Endothelial cell of umbilical vein (primary cell): Measurements from ENCODE around the gene FAM50A.

Experiments
- CTCF ChIP-seq, 2 donors: IDR thresholded peaks; 1 replicate in 1 of 2; 2 replicates in 1 of 2; pipeline ENCODE4 v1.5.1; 2011; ENCODE audit warnings: low read length in 2 of 2, mild to moderate bottlenecking in 2 of 2, moderate library complexity in 2 of 2, control low read depth in 1 of 2, inconsistent platforms in 1 of 2, low read depth in 1 of 2; ENCODE audit not compliant: insufficient read depth in 1 of 2; ENCODE audit errors: extremely low read depth in 1 of 2
- EZH2 ChIP-seq: IDR thresholded peaks from 2 replicates; pipeline ENCODE4 v1.6.1; 2012; ENCODE audit warnings: borderline replicate concordance, low read depth, mild to moderate bottlenecking, moderate library complexity, low read length, inconsistent platforms; ENCODE audit not compliant: severe bottlenecking
- JUN ChIP-seq: IDR thresholded peaks from 2 replicates; pipeline ENCODE4 v1.6.1; 2011; ENCODE audit warnings: borderline replicate concordance, low read depth; ENCODE audit not compliant: insufficient read length, insufficient read depth
- POLR2A ChIP-seq: IDR thresholded peaks from 2 replicates; pipeline ENCODE4 v1.6.1; 2012; ENCODE audit warnings: low read depth, mild to moderate bottlenecking, control low read depth, low read length
- POLR2AphosphoS5 ChIP-seq: IDR thresholded peaks from 2 replicates; pipeline ENCODE4 v1.6.1; 2012; ENCODE audit warnings: low read depth, mild to moderate bottlenecking, control low read depth, low read length, moderate library complexity; ENCODE audit not compliant: insufficient read depth
- TF ChIP-seq, protein P1 (sequence below): IDR thresholded peaks from 2 replicates; pipeline ENCODE4 v1.6.1; 2011; ENCODE audit not compliant: insufficient read depth, insufficient read length

DNA sequence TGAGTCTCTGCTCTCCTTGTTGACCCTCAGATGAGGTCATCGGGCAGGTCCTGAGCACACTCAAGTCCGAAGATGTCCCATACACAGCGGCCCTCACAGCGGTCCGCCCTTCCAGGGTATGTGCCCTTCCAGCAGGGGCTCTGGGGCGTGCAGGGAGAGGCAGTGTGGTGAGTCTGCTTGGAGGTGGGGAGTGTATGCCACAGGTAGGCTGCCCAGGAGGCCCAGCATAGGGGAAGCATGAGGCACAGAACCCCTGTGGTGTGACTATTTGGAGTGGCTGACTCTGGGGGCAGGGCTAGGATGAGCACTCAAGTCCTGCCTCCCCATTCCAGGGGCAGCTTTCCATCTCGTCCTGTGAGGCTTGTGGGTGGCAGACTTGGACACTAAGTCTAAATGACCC lies 10.3 kb upstream of the FAM50A start:
- TF ChIP-seq POLR2AphosphoS5 (no peak), CTCF (IDR thresholded peaks at IDR 0.05; ENCODE audit: extremely low read depth in 1 of 2, insufficient read depth in 1 of 2, low read depth in 1 of 2, low read length in 2 of 2) (no peak), POLR2A (no peak), EZH2 (no peak), JUN (no peak)
- TF ChIP-seq, protein P1, sequence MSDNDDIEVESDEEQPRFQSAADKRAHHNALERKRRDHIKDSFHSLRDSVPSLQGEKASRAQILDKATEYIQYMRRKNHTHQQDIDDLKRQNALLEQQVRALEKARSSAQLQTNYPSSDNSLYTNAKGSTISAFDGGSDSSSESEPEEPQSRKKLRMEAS, result no peak
